Activated CD4-positive, CD25-positive, alpha-beta regulatory T cell treated with anti-CD3 and anti-CD28 coated beads, Interleukin-2, amount 50 U/mL, for 16 hours (primary cell): ENCODE results near the gene SNX30.
"Not testable (repeated sequence)": the region's sequence is repeated elsewhere in the genome, so short reads cannot be mapped to it uniquely, and the experiment has no call there.

Source experiments
- DNase-seq: peaks from one replicate; pipeline ENCODE4 v3.0.0-alpha.2; 2020; ENCODE audit warnings: low read depth, low spot score

Gene SNX30, protein sequence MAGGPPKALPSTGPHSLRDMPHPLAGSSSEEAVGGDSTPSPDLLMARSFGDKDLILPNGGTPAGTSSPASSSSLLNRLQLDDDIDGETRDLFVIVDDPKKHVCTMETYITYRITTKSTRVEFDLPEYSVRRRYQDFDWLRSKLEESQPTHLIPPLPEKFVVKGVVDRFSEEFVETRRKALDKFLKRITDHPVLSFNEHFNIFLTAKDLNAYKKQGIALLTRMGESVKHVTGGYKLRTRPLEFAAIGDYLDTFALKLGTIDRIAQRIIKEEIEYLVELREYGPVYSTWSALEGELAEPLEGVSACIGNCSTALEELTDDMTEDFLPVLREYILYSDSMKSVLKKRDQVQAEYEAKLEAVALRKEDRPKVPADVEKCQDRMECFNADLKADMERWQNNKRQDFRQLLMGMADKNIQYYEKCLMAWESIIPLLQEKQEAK

DNA sequence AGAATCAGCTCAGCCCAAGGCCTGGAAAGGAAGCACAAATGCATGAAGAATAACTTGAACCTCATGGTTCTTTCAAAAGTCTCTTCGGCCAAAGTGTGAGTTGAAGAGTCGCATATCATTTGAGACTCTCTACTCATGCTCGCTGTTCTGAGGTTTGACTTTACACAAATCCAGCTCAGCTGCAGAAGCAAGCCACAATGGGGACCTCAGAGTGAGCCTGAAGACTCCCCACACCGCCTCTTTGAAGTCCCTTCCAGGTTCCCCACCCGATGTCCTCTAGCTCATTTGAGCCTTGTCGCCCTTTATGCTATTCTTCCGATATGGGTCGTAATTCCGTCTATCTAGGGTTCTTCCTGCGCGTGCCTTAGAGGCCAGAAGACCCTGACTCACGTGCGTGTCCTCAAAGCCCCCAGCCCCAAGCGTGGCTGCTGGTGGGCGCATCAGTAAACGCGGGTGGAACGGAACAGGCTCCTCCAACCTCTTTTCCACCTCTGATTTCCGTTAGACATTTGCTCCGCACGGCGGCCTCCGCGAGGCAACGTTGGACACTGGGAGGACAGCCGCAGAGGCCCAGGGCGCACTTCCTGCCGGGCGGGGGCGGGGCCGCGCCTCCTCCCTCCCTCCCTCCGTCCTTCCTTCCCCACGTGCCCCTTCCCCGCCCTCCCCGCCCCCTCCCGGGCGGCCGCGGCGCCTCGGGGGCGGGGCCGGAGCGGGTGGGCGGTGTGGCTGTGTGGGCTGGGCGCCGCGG lies at the start of gene SNX30:
Gene SNX30 (plus strand): TSS at position 745 of the 748 bp plus-strand sequence. CDS start 242 bp downstream, outside the sequence.
- DNase-seq = peak; percentile 54

DNA sequence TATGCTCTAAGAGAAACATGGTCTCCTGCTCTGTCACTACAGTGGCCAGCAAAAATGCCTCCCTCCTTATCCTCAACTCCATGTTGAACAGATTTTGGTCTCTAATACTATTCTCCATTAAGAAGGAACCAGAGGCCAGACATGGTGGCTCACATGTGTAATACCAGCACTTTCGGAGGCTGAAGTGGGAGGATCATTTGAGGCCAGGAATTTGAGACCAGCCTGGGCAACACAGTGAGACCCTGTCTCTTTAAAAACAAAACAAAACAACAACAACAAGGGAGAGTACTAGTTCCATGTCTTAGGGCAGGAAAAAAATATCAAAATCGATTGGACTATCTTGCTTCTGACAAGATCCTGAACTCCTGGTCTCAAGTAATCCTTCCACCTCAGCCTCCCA lies 47.3 kb upstream of the SNX30 start:
- no peak for DNase-seq

DNA sequence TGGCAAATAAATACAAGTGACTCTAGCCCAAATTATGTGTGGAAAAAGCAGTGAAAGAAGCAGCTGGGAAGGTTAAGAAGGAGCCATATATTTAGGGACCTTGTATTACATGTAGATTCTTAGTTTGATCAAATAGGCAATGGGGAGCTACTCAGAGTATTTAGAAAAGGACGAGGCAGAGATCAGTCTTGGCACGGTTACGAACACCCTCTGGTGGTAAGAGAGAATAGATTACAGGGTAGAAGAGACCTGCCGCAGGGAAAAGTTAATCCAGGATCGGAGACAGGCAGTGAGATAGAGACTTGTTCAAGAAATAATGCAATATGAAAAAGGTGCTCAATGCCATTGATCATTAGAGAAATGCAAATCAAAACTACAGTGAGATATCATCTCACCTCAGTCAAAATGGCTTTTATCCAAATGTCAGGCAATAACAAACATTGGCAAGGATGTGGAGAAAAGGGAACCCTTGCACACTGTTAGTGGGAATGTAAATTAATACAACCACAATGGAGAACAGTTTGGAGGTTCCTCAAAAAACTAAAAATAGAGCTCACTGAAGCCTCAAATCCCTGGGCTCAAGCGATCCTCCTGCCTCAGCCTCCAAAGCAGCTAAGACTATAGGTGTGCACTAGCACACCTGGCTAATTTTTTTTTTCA lies 44.7 kb upstream of the SNX30 start:
- DNase-seq = no peak

DNA sequence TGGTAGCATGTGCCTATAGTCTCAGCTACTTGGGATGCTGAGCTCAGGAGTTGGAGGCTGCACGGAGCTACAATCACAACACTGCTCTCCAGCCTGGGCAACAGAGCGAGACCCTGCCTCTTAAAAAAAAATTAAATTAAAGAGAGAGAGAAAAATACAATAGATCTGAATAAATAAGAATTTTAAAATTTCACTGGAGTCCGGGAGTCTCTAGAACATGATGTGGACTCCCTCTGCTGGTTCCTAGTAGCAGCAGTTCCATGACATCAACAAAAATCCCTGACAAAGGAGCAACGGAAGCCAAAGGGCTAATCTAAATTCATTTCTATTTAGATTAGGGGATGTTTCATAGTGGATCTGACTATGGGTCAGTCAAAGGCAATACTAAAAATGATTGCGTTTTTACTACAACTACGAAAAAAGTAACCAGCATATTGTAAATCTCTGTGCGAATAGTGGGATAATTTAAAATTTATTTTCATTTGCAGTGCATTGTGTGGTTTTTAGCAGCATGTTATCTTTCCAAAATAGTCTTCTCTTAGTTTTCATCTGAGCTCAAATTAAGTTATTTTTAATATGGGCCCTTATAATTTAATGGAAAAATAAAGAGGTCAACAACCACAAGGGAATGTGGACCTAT lies 39.4 kb upstream of the SNX30 start:
- no peak for DNase-seq

DNA sequence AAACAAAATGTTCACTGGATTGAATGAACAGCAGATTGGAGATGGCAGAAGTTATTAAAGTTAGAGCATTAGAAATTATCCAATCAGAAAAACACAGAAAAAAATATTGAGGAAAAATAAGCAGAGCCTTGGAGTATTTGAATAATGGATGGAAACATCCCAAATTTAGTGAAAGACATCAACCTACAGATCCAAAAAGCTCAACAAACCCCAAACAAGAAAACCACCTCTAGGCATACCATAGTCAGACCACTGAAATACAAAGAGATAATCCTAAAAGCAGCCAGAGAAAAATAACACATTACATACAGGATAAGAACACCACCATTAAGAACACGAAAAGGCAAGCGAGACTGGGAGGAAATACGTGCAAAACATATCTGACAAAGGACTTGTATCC lies 37.9 kb upstream of the SNX30 start:
- no peak for DNase-seq

GRCh38 chr9:112717661-112718331 lies 32.8 kb upstream of the SNX30 start, which contains the start of gene INIP:
Gene INIP (minus strand): TSS chr9:112718117. CDS start chr9:112716485, 1,632 bp downstream.
- peak; percentile 95 for DNase-seq

DNA sequence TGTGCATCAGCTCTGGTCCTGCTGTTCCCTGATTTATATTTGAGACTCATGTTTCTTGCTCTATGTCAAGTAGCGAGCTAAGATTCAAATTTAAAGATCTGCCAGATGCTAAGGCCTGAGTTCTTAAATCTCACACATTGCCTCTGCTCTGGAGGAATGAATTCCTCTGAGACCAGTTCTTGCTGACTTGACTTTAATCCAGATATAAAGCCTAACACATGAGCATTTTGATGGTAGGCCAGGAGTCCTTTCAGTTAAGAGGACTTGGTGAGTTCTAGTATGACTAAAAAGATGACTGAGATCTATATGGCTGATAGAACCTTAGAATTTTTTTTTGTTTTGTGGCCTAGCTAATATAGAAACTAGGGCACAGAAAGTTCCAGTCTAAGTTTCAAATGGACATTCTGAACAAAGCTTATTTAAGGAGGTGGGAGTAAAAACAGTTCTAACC lies 31.3 kb upstream of the SNX30 start:
- DNase-seq = no peak

DNA sequence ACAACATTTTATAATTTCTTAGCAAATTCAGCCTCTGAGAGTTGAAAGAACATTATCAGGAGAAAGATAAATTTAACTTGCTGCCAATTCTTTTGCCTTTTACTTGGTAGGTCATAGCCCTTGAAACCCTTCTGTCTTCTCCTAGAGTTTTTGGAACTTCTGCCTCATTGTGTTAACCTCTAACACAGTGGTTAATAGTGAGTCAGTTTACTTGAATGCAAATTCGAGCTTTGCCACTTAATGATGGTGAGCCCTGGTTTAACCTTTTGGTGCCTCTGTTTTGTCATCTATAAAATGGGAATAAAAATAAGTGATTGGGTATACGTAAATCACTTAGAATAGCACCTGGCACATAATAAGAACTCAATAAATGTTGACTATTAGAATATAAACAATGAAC lies 30.9 kb upstream of the SNX30 start:
- no peak for DNase-seq

DNA sequence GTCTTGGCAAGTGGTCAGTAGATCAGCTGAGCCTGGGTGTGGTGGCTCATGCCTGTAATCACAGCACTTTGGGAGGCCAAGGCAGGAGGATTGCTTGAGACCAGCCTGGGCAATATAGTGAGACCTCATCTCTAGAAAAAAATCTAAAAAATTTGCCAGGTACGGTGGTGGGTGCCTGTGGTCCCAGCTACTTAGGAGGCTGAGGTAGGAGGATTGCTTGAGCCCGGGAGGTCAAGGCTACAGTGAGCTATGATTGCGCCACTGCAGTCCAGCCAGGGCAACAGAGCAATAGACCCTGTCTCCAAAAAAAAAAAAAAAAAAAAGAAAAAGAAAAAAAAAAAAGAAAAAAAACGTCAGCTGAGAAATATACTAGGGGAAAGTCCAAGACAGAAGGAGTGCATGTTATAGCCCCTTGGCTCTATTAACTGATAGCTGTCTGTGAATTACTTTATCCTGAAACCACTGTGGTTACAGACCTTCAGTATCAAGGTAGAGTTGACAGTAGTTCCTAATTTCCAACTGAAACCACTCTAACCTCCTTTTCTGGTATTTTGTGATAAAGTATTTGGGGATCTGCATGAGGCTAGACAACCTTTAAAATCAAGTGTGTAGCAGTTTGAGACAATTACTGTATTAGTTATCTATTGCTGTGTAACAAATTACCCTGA lies 30.3 kb upstream of the SNX30 start:
- no peak for DNase-seq

DNA sequence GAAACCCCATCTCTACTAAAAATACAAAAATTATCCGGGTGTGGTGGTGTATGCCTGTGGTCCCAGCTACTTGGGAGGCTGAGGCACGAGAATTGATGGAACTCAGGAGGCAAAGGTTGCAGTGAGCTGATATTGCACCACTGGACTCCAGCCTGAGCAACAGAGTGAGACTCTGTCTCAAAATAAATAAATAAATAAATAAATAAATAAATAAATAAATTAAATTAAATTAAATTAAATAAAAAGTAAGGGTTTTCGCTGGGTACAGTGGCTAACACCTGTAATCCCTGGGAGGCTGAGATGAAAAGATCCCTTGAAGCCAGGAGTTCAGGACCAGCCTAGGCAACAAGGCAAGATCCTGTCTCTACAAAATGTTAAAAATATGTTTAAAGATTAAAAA lies 27.8 kb upstream of the SNX30 start:
- DNase-seq = not testable (repeated sequence)

GRCh38 chr9:112725961-112726360 lies 24.6 kb upstream of the SNX30 start:
- no peak for DNase-seq

DNA sequence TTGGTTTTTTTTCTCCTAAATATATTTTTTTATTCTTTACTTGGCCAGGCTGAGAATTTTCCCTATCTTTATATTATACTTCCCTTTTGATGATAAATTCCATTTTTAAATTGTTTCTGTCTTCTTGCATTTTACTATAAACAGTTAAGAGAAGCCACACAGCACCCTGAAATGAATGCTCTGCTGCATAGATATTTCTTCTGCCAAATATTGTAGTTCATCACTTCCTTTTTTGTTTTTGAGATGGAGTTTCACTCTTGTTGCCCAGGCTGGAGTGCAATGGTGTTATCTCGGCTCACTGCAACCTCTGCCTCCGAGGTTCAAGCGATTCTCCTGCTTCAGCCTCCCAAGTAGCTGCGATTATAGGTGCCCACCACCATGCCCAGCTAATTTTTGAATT lies 24.1 kb upstream of the SNX30 start:
- DNase-seq = no peak

- DNase-seq = no peak
Observed at GRCh38 chr9:112728401-112728800, 22.2 kb upstream of the SNX30 start.

GRCh38 chr9:112731971-112732370 lies 18.6 kb upstream of the SNX30 start:
- DNase-seq = no peak

DNA sequence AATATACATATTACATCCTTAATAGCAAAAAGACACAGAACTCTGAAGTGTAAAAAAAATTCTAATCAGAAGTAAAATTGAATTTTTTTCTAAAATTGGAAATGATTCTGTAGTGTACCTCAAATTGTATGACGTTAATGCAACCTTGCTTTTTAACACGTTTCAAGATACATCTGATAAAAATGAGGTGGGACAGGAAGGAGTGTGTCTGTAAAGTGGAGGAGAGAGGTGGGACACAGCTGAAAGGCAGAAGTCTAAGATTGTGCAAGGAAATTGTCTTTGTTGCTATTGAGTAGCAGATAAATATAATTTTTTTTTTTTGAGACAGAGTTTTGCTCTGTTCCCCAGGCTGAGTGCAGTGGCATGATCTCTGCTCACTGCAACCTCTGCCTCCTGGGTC lies 15.7 kb upstream of the SNX30 start:
- no peak for DNase-seq

GRCh38 chr9:112743216-112743836 lies 7.2 kb upstream of the SNX30 start:
- no peak for DNase-seq

DNA sequence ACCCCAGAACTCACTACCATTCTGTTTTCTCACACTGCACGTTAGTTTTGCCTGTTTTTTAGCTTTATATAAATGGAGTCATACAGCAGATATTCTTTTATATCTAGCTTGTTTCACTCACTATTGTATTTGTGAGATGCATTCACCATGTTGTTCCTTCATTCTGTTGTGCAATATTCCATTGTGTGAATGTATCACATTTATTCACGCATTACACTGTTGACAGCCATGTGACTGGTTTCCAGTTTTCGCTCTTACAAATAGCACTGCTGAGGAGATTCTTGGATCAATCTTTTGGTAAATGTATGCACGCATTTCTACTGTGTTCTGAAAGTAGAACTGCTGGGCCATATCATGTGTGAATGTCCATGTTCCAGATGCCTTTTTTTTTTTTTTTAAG lies 6.4 kb upstream of the SNX30 start:
- no peak for DNase-seq

DNA sequence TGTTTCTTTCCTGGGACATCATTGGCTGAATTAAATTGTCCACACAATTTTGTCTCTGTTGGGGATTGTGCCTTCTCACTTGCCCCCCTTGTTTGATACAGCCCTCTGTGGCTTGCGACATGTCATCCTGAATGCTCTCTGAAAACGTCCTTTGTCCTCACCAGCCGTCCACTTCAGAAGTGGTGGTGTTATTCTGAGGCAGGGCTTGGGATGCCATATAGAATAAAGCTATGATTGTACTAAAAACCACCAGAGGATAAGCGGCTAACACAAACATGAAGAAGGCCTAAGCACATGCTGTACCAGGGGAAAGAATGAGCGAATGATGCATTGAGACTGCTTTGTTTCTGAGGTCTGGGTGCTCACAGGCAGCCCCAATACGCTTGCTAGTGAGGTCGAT lies 3.5 kb upstream of the SNX30 start:
- DNase-seq = no peak

- no peak for DNase-seq
Observed at GRCh38 chr9:112750764-112751055, 150 bp downstream of the SNX30 start.

- no peak for DNase-seq
Observed at GRCh38 chr9:112751056-112751795, 666 bp downstream of the SNX30 start.
